ENCODE results near the gene IGSF1. TPM values are rescaled to one million over a fixed set of nuclear protein-coding genes. Genes with fewer than 3 reads are reported as not detected.
A peak's percentile ranks its signal among the peaks of the same experiment; 100 is the strongest.

The IGSF1 gene
- total and polyA plus RNA-seq, 9 of the 15 experiments (the other 6 are each of a cell fraction or from before 2014, with no cell fraction given) = 0.33 to 1.5 (median 1.0) TPM

GRCh38 chrX:131227608-131228007, 61.5 kb downstream of the IGSF1 start (continued):
- TF ChIP-seq STAT6 (CRISPR knock-in tag; IDR thresholded peaks at IDR 0.05) (no peak), MED1 (CRISPR knock-in tag; IDR thresholded peaks at IDR 0.05; ENCODE audit: borderline replicate concordance) (no peak), ZNF274 (IDR thresholded peaks at IDR 0.05; ENCODE audit: borderline replicate concordance, low read depth, low read length) (no peak), ZNF316 (IDR thresholded peaks at IDR 0.05) (peak; percentile 61; the same call in 1 of the 2 replicates), CGGBP1 (CRISPR knock-in tag; IDR thresholded peaks at IDR 0.05) (no peak), NFXL1 (CRISPR knock-in tag; IDR thresholded peaks at IDR 0.05) (no peak), EGR1 (conservative IDR thresholded peaks at IDR 0.05) (no peak), ZNF561 (CRISPR knock-in tag; conservative IDR thresholded peaks at IDR 0.05) (no peak)
- TF ChIP-seq, protein P1, sequence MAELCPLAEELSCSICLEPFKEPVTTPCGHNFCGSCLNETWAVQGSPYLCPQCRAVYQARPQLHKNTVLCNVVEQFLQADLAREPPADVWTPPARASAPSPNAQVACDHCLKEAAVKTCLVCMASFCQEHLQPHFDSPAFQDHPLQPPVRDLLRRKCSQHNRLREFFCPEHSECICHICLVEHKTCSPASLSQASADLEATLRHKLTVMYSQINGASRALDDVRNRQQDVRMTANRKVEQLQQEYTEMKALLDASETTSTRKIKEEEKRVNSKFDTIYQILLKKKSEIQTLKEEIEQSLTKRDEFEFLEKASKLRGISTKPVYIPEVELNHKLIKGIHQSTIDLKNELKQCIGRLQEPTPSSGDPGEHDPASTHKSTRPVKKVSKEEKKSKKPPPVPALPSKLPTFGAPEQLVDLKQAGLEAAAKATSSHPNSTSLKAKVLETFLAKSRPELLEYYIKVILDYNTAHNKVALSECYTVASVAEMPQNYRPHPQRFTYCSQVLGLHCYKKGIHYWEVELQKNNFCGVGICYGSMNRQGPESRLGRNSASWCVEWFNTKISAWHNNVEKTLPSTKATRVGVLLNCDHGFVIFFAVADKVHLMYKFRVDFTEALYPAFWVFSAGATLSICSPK (IDR thresholded peaks at IDR 0.05; ENCODE audit: borderline replicate concordance) = no peak

All from K562 (cell line).